HG02870 (cell line): ENCODE measurements around the gene NES.

Source experiments
- ATAC-seq: cut with Tn5 transposase; IDR thresholded peaks from one replicate; pipeline ENCODE4 v1.9.1; 2021; ENCODE audit warnings: mild to moderate bottlenecking, moderate library complexity; ENCODE audit not compliant: unreplicated experiment

The NES gene

GRCh38 chr1:156625436-156626078 is 51.6 kb downstream of the NES start:
- ATAC-seq, result no peak

GRCh38 chr1:156624814-156625435 is 52.3 kb downstream of the NES start:
- ATAC-seq, result no peak

GRCh38 chr1:156623946-156624813 is 53.0 kb downstream of the NES start:
- ATAC-seq, result no peak

- no peak for ATAC-seq
Measured at GRCh38 chr1:156622581-156623297, 54.5 kb downstream of the NES start.

- no peak for ATAC-seq
Measured at GRCh38 chr1:156619582-156619955, 57.6 kb downstream of the NES start.

GRCh38 chr1:156618853-156619581 is 58.2 kb downstream of the NES start, which contains the start of gene HAPLN2:
HAPLN2 (plus strand) TSS chr1:156619415; CDS start chr1:156623491, 4,076 bp downstream.
- ATAC-seq, result no peak
